ENCODE measurements around the gene CAMK2D.

CAMK2D gene

GRCh38 chr4:113738251-113738650, 23.3 kb downstream of the CAMK2D start:
- ATAC-seq, result no peak

GRCh38 chr4:113733685-113734084, 27.9 kb downstream of the CAMK2D start:
- TF ChIP-seq ZNF70 (CRISPR knock-in tag; IDR thresholded peaks at IDR 0.05), result no peak
- TF ChIP-seq ARNTL (CRISPR knock-in tag; IDR thresholded peaks at IDR 0.05; ENCODE audit: borderline replicate concordance, low read depth), result no peak
- TF ChIP-seq ZNF565 (CRISPR knock-in tag; conservative IDR thresholded peaks at IDR 0.05; ENCODE audit: low read depth), result no peak
- TF ChIP-seq CREB5 (CRISPR knock-in tag; IDR thresholded peaks at IDR 0.05; ENCODE audit: low read depth), result no peak
- TF ChIP-seq ZFP30 (CRISPR knock-in tag; IDR thresholded peaks at IDR 0.05), result no peak
- no peak for TF ChIP-seq ZFP3 (CRISPR knock-in tag; IDR thresholded peaks at IDR 0.05)
- TF ChIP-seq TCF4 (CRISPR knock-in tag; IDR thresholded peaks at IDR 0.05; ENCODE audit: borderline replicate concordance), result no peak
- no peak for TF ChIP-seq BACH2 (CRISPR knock-in tag; IDR thresholded peaks at IDR 0.05; ENCODE audit: borderline replicate concordance)
- no peak for ATAC-seq

More at GRCh38 chr4:113738251-113738650, 23.3 kb downstream of the CAMK2D start:
- TF ChIP-seq RARB (CRISPR knock-in tag; IDR thresholded peaks at IDR 0.05), result no peak
- TF ChIP-seq GLIS3 (CRISPR knock-in tag; IDR thresholded peaks at IDR 0.05), result no peak
- no peak for TF ChIP-seq ARNTL (CRISPR knock-in tag; IDR thresholded peaks at IDR 0.05; ENCODE audit: borderline replicate concordance, low read depth)

- no peak for TF ChIP-seq ZFP3 (CRISPR knock-in tag; IDR thresholded peaks at IDR 0.05)
- no peak for TF ChIP-seq ZC3H10 (CRISPR knock-in tag; IDR thresholded peaks at IDR 0.05)
- ATAC-seq, result no peak
These were observed 28.5 kb downstream of the CAMK2D start for GRCh38 chr4:113732967-113733527.

- ATAC-seq, result no peak
- TF ChIP-seq ARNTL (CRISPR knock-in tag; IDR thresholded peaks at IDR 0.05; ENCODE audit: borderline replicate concordance, low read depth) (no peak), GLIS3 (CRISPR knock-in tag; IDR thresholded peaks at IDR 0.05) (no peak), ESRRG (CRISPR knock-in tag; IDR thresholded peaks at IDR 0.05) (no peak), CSRNP3 (CRISPR knock-in tag; IDR thresholded peaks at IDR 0.05) (no peak), ZNF8 (CRISPR knock-in tag; IDR thresholded peaks at IDR 0.05) (no peak), ZFP30 (CRISPR knock-in tag; IDR thresholded peaks at IDR 0.05) (no peak), PATZ1 (CRISPR knock-in tag; IDR thresholded peaks at IDR 0.05; ENCODE audit: borderline replicate concordance) (no peak), ZNF70 (CRISPR knock-in tag; IDR thresholded peaks at IDR 0.05) (no peak), TCF4 (CRISPR knock-in tag; IDR thresholded peaks at IDR 0.05; ENCODE audit: borderline replicate concordance) (no peak), TOX (CRISPR knock-in tag; IDR thresholded peaks at IDR 0.05; ENCODE audit: borderline replicate concordance) (no peak), ZNF565 (CRISPR knock-in tag; conservative IDR thresholded peaks at IDR 0.05; ENCODE audit: low read depth) (no peak), ZFP3 (CRISPR knock-in tag; IDR thresholded peaks at IDR 0.05) (no peak), ISL1 (CRISPR knock-in tag; IDR thresholded peaks at IDR 0.05) (no peak), PPARA (CRISPR knock-in tag; IDR thresholded peaks at IDR 0.05; ENCODE audit: borderline replicate concordance) (no peak), POU6F1 (CRISPR knock-in tag; IDR thresholded peaks at IDR 0.05; ENCODE audit: borderline replicate concordance, low read depth) (no peak), SNAI2 (CRISPR knock-in tag; IDR thresholded peaks at IDR 0.05) (no peak), CREB5 (CRISPR knock-in tag; IDR thresholded peaks at IDR 0.05; ENCODE audit: low read depth) (no peak), OSR1 (CRISPR knock-in tag; IDR thresholded peaks at IDR 0.05) (no peak)
These were observed 30.9 kb downstream of the CAMK2D start for GRCh38 chr4:113730467-113731216.
